ENCODE data around the gene INTS14. TPM values are rescaled to one million over a fixed set of nuclear protein-coding genes. Genes with fewer than 3 reads are reported as not detected.

Gene INTS14
- total RNA-seq, 2 donors from 2014 or later = 33.4 to 37.7 TPM

GRCh38 chr15:65584241-65584640 is 26.7 kb downstream of the INTS14 start:
- Mint-ChIP-seq H3K9me3 (no peaks in the 10 kb centered on the region), H3K27ac (no peak overlapping the region), H3K4me3 (no peak overlapping the region), H3K4me1 (peaks cover 16% of the 10 kb centered on the region), H3K36me3 (ENCODE audit: low read depth) (peaks cover 60% of the 10 kb centered on the region), H3K27me3 (ENCODE audit: insufficient read depth) (no peaks in the 10 kb centered on the region)
- TF ChIP-seq CTCF (conservative IDR thresholded peaks at IDR 0.05) = no peak
- H3K36me3 ChIP-seq (ENCODE audit: control insufficient read depth, insufficient read depth, low read length) = peaks cover 75% of the 10 kb centered on the region
- H3K4me3 ChIP-seq (ENCODE audit: low read length) = no peak overlapping the region
- no peak overlapping the region for H3K9ac ChIP-seq (ENCODE audit: extremely low read depth, low read length, poor library complexity, severe bottlenecking)
- H3K4me1 ChIP-seq (ENCODE audit: control insufficient read depth, insufficient read depth, low read length) = peaks cover 3% of the 10 kb centered on the region
- H3K27me3 ChIP-seq (ENCODE audit: control insufficient read depth, insufficient read depth, low read length, poor library complexity, severe bottlenecking) = no peaks in the 10 kb centered on the region
- peak overlapping the region; percentile 59 for H3K27ac ChIP-seq (ENCODE audit: low read depth, low read length)
- no peaks in the 10 kb centered on the region for H3K9me3 ChIP-seq (ENCODE audit: control insufficient read depth, low read length)
- DNase-seq = no peak

GRCh38 chr15:65583701-65584100 is 27.2 kb downstream of the INTS14 start:
- Mint-ChIP-seq H3K27ac (no peak overlapping the region), H3K36me3 (ENCODE audit: low read depth) (peaks cover 62% of the 10 kb centered on the region)

GRCh38 chr15:65580287-65580686 is 30.6 kb downstream of the INTS14 start:
- no peak for TF ChIP-seq CTCF (conservative IDR thresholded peaks at IDR 0.05)
- H3K27ac Mint-ChIP-seq = peak overlapping the region; percentile 81
- H3K36me3 Mint-ChIP-seq (ENCODE audit: low read depth) = peaks cover 67% of the 10 kb centered on the region
- no peak overlapping the region for H3K4me3 Mint-ChIP-seq
- Histone ChIP-seq H3K27ac (ENCODE audit: low read depth, low read length) (peak overlapping the region; percentile 58), H3K4me1 (ENCODE audit: control insufficient read depth, insufficient read depth, low read length) (peaks cover 5% of the 10 kb centered on the region), H3K9ac (ENCODE audit: extremely low read depth, low read length, poor library complexity, severe bottlenecking) (no peak overlapping the region), H3K4me3 (ENCODE audit: low read length) (peak overlapping the region; percentile 16), H3K9me3 (ENCODE audit: control insufficient read depth, low read length) (no peaks in the 10 kb centered on the region), H3K27me3 (ENCODE audit: control insufficient read depth, insufficient read depth, low read length, poor library complexity, severe bottlenecking) (no peaks in the 10 kb centered on the region), H3K36me3 (ENCODE audit: control insufficient read depth, insufficient read depth, low read length) (peaks cover 85% of the 10 kb centered on the region)
- no peaks in the 10 kb centered on the region for H3K9me3 Mint-ChIP-seq
- H3K27me3 Mint-ChIP-seq (ENCODE audit: insufficient read depth) = no peaks in the 10 kb centered on the region
- peak; percentile 47 for DNase-seq
- peaks cover 22% of the 10 kb centered on the region for H3K4me1 Mint-ChIP-seq

More at GRCh38 chr15:65583701-65584100, 27.2 kb downstream of the INTS14 start:
- Histone ChIP-seq H3K4me1 (ENCODE audit: control insufficient read depth, insufficient read depth, low read length) (peaks cover 5% of the 10 kb centered on the region), H3K4me3 (ENCODE audit: low read length) (no peak overlapping the region), H3K9me3 (ENCODE audit: control insufficient read depth, low read length) (no peaks in the 10 kb centered on the region), H3K27me3 (ENCODE audit: control insufficient read depth, insufficient read depth, low read length, poor library complexity, severe bottlenecking) (no peaks in the 10 kb centered on the region), H3K9ac (ENCODE audit: extremely low read depth, low read length, poor library complexity, severe bottlenecking) (no peak overlapping the region), H3K27ac (ENCODE audit: low read depth, low read length) (peak overlapping the region; percentile 81), H3K36me3 (ENCODE audit: control insufficient read depth, insufficient read depth, low read length) (peaks cover 78% of the 10 kb centered on the region)
- Mint-ChIP-seq H3K9me3 (no peaks in the 10 kb centered on the region), H3K4me1 (peaks cover 22% of the 10 kb centered on the region), H3K27me3 (ENCODE audit: insufficient read depth) (no peaks in the 10 kb centered on the region), H3K4me3 (no peak overlapping the region)
- no peak for TF ChIP-seq CTCF (conservative IDR thresholded peaks at IDR 0.05)
- 58 to 93% methylated on average over 1 of the region's 1 CpG for WGBS, 2 experiments (ENCODE audit: insufficient coverage in 1 of 2, insufficient read length in 1 of 2)
- no peak for DNase-seq

Data from endodermal cell (in vitro differentiated cells).